Common myeloid progenitor, CD34-positive (primary cell): Measurements from ENCODE around the gene DAPK2.
A peak's percentile ranks its signal among the peaks of the same experiment; 100 is the strongest.

Experiments used
- CTCF ChIA-PET: fragments of 350-600 bp; sonication (Branson Sonifier 250); formaldehyde crosslinking; loops from one replicate; lab custom pipeline; 2021; ENCODE audit warnings: antibody characterized with exemption; lab: Charles Lee
- POLR2A ChIA-PET: fragments of 350-600 bp; sonication (Branson Sonifier 250); formaldehyde crosslinking; loops from one replicate; lab custom pipeline; 2021; ENCODE audit warnings: antibody characterized with exemption; lab: Charles Lee
- DNase-seq, 3 donors: peaks; one replicate each; pipeline versions ENCODE4 v3.0.0 to v3.0.0-alpha.2; 2013
- H3K27ac ChIP-seq, 2 experiments: 1 replicate in 1 of 2; 2 replicates in 1 of 2; pipeline ENCODE4 v1.7.0; 2013; ENCODE audit warnings: inconsistent platforms in 2 of 2, low read length in 2 of 2, mild to moderate bottlenecking in 2 of 2, low read depth in 1 of 2, moderate library complexity in 1 of 2; ENCODE audit not compliant: severe bottlenecking in 2 of 2, insufficient read depth in 1 of 2, poor library complexity in 1 of 2
- H3K27me3 ChIP-seq, 5 experiments: replicated peaks in 2 of 5; 1 replicate in 3 of 5; 2 replicates in 2 of 5; pipeline versions ENCODE4 v1.6.1 to v1.7.0; 2013; ENCODE audit warnings: low read length in 4 of 5, mild to moderate bottlenecking in 2 of 5, moderate library complexity in 2 of 5, inconsistent platforms in 1 of 5; ENCODE audit not compliant: insufficient read depth in 5 of 5, control insufficient read depth in 4 of 5
- H3K36me3 ChIP-seq, 4 experiments: 1 replicate in 2 of 4; 2 replicates in 2 of 4; pipeline versions ENCODE4 v1.6.1 to v1.7.0; 2013; ENCODE audit warnings: low read length in 3 of 4, control low read depth in 1 of 4, mild to moderate bottlenecking in 1 of 4; ENCODE audit not compliant: control insufficient read depth in 4 of 4, insufficient read depth in 4 of 4
- H3K4me1 ChIP-seq, 4 experiments: 1 replicate in 3 of 4; 2 replicates in 1 of 4; pipeline versions ENCODE4 v1.6.1 to v1.7.1; 2013; ENCODE audit warnings: low read length in 3 of 4, mild to moderate bottlenecking in 3 of 4, control low read depth in 1 of 4, inconsistent platforms in 1 of 4, moderate library complexity in 1 of 4; ENCODE audit not compliant: control insufficient read depth in 4 of 4, insufficient read depth in 4 of 4; ENCODE audit errors: control extremely low read depth in 1 of 4
- H3K4me3 ChIP-seq, 7 experiments: 1 replicate in 4 of 7; 2 replicates in 3 of 7; pipeline versions ENCODE4 v1.5.1 to v1.7.0; 2013; ENCODE audit warnings: mild to moderate bottlenecking in 7 of 7, low read length in 6 of 7, moderate library complexity in 6 of 7, inconsistent platforms in 2 of 7, low read depth in 2 of 7, control low read depth in 1 of 7; ENCODE audit not compliant: insufficient read depth in 4 of 7, control insufficient read depth in 1 of 7; ENCODE audit errors: extremely low read depth in 1 of 7
- H3K9me3 ChIP-seq, 5 experiments: 1 replicate in 4 of 5; 2 replicates in 1 of 5; pipeline versions ENCODE4 v1.6.1 to v1.7.1; 2013; ENCODE audit warnings: low read length in 4 of 5, mild to moderate bottlenecking in 2 of 5, inconsistent platforms in 1 of 5, low read depth in 1 of 5, moderate library complexity in 1 of 5; ENCODE audit not compliant: control insufficient read depth in 4 of 5, insufficient read depth in 2 of 5; ENCODE audit errors: control extremely low read depth in 1 of 5
- WGBS: methylation state at CpG from one replicate; pipeline ENCODE4 v1.1.5; 2013; ENCODE audit not compliant: insufficient coverage; 5-methylcytosine and 5-hydroxymethylcytosine counted together

DAPK2 gene

DNA sequence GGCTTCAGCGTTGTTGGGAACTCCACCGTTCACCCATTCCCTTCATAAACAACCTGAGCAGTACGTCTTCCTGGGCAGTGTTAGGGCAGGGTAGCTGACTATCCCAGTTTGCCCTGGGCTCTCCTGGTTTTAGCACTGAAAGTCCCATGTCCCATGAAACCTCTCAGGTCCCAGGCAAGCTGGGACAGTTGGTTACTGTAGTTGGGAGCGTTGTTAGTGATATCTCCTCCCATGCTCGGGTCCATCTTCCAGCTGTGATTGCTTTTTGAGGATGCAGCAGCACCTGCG lies 151.7 kb downstream of the DAPK2 start:
- 90% methylated on average over 1 of the region's 6 CpGs for WGBS
- Histone ChIP-seq H3K27ac (peak overlapping the region in 1 of 2 experiments; percentile 40), H3K36me3 (no peaks in the 10 kb centered on the region), H3K9me3 (no peaks in the 10 kb centered on the region), H3K4me1 (peaks cover 28 to 77% (median 73%) of the 10 kb centered on the region in 4 experiments), H3K4me3 (no peak overlapping the region), H3K27me3 (no peaks in the 10 kb centered on the region)
- ChIA-PET CTCF (interaction anchor here (0.8 to 2.9 kb wide), 12 partner anchors 10 to 175 kb away, joined by 3 to 15 read pairs (median 5); no protein-coding TSS in a partner anchor), POLR2A (interaction anchor here (0.5 kb wide), 1 partner anchor 61 kb away, joined by 3 read pairs; the partner anchor contains the start of gene HERC1)
- DNase-seq = no peak

- Histone ChIP-seq H3K4me1 (peaks cover 28 to 72% (median 69%) of the 10 kb centered on the region in 4 experiments), H3K36me3 (no peaks in the 10 kb centered on the region), H3K9me3 (no peaks in the 10 kb centered on the region), H3K27me3 (no peaks in the 10 kb centered on the region), H3K27ac (peak overlapping the region in 1 of 2 experiments; percentile 40), H3K4me3 (no peak overlapping the region)
- DNase-seq = no peak
- POLR2A ChIA-PET = no interaction called here
- CTCF ChIA-PET = interaction anchor here (0.8 to 2.9 kb wide), 9 partner anchors 10 to 142 kb away, joined by 3 to 15 read pairs (median 5); no protein-coding TSS in a partner anchor
- 98% methylated on average over 10 of the region's 12 CpGs for WGBS
Measured at GRCh38 chr15:63893866-63894661, 152.2 kb downstream of the DAPK2 start.

DNA sequence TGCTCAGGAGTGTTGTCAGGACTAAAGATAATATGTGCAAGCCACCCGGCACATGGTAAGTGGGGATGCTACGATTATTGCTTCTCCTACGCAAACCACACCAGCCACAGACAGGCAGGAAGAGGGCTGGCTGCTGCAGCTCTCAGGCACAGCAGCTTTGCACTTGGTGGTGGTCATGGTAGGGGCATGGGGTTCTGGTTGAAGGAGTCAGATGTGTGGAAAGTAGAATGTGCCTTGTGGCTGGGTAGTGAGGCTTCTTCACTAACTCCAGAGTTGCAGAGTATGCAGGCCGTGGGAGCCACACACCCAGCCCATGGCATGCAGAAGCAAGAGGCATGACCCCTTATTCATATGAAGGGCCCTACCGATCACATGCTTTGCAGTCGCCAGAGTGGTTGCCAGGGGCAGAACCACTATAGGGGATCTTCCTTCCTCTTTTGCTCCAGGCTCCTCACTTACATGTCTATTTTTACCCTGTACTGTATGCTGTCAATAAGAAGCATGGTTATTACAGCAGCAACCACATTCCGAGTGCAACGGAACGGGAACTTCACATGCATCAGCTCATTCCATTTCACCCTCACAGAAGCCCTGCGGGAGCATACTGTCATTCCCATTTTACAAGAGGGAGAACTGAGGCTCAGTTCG lies 153.4 kb downstream of the DAPK2 start:
- H3K4me3 ChIP-seq = peak overlapping the region in 2 of 7 experiments; percentile 8 to 42
- H3K27me3 ChIP-seq = no peaks in the 10 kb centered on the region
- no peaks in the 10 kb centered on the region for H3K9me3 ChIP-seq
- H3K36me3 ChIP-seq = no peaks in the 10 kb centered on the region
- H3K4me1 ChIP-seq = peaks cover 28 to 74% (median 69%) of the 10 kb centered on the region in 4 experiments
- 25% methylated on average over 10 of the region's 11 CpGs for WGBS
- ChIA-PET POLR2A (interaction anchor here (0.6 kb wide), 2 partner anchors 60 to 94 kb away, joined by 3 to 4 read pairs; no protein-coding TSS in a partner anchor), CTCF (interaction anchor here (0.6 to 5.4 kb wide), 14 partner anchors 11 to 171 kb away, joined by 3 to 24 read pairs (median 4); no protein-coding TSS in a partner anchor)
- peak; percentile 61 to 93 (median 93) for DNase-seq
- H3K27ac ChIP-seq = no peak overlapping the region

DNA sequence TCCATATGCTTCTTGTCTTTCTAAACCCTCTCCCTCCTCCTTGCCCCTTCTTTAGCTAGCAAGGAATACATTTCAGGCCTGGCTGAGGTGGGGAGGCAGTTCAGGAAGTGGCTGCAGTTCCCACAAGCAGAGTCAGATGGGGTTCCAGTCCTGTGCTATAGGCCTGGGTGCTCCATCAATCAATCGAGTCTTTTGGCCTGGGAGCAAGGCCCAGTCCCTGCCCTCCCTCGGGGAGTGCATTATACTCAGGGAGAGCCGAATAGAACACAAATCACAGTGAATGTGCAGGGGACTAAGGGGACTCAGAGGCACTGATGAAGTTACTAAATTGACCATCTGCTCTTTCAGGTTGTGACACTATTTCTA lies 154.5 kb downstream of the DAPK2 start:
- 38% methylated on average over 3 of the region's 3 CpGs for WGBS
- no peak overlapping the region for H3K27ac ChIP-seq
- no peak for DNase-seq
- peak overlapping the region in 1 of 7 experiments; percentile 19 for H3K4me3 ChIP-seq
- H3K9me3 ChIP-seq = no peaks in the 10 kb centered on the region
- peaks cover 30 to 70% (median 66%) of the 10 kb centered on the region in 4 experiments for H3K4me1 ChIP-seq
- H3K27me3 ChIP-seq = no peaks in the 10 kb centered on the region
- no peaks in the 10 kb centered on the region for H3K36me3 ChIP-seq
- CTCF ChIA-PET = interaction anchor here (0.6 to 5.4 kb wide), 18 partner anchors 8 to 428 kb away, joined by 3 to 24 read pairs (median 3); no protein-coding TSS in a partner anchor
- POLR2A ChIA-PET = no interaction called here

DNA sequence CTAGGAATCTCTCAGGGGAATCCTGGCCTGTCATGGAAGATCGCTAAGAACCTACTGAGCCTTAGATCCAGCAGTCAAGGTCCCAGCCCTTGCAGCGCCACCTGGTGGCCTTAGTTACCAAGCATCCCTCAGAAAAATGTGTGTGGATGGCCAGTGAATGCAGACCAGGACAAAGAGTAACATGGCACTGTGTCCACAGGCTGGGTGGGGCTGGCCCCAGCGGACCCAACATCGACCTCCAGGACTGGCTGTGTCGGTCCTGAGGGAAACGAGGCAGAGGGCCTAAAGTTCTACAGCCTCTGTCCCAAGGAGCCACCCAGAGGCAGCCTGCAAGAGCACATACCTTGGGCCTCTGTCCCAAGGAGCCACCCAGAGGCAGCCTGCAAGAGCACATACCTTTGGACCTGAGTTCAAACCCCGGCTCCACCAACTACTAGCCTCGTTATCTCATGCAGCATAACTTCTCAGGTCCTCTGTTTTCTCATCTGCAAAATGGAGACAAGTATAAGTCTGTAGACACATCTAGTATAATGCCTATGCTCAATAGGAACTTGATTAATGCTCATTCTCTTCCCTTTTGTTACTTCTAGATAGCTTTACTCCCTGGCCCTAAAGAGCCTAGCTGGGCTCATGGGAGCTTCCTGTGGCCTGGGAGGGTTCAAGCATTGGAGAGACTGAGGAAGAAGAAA lies 155.1 kb downstream of the DAPK2 start:
- H3K4me1 ChIP-seq = peaks cover 26 to 65% (median 61%) of the 10 kb centered on the region in 4 experiments
- no peaks in the 10 kb centered on the region for H3K9me3 ChIP-seq
- CTCF ChIA-PET = interaction anchor here (0.6 to 5.4 kb wide), 20 partner anchors 9 to 429 kb away, joined by 3 to 24 read pairs (median 4); no protein-coding TSS in a partner anchor
- POLR2A ChIA-PET = no interaction called here
- no peak overlapping the region for H3K27ac ChIP-seq
- WGBS = 44% methylated on average over 8 of the region's 8 CpGs
- peak; percentile 70 to 79 (median 74) for DNase-seq
- peak overlapping the region in 1 of 7 experiments; percentile 19 for H3K4me3 ChIP-seq
- H3K27me3 ChIP-seq = no peaks in the 10 kb centered on the region
- H3K36me3 ChIP-seq = no peaks in the 10 kb centered on the region

DNA sequence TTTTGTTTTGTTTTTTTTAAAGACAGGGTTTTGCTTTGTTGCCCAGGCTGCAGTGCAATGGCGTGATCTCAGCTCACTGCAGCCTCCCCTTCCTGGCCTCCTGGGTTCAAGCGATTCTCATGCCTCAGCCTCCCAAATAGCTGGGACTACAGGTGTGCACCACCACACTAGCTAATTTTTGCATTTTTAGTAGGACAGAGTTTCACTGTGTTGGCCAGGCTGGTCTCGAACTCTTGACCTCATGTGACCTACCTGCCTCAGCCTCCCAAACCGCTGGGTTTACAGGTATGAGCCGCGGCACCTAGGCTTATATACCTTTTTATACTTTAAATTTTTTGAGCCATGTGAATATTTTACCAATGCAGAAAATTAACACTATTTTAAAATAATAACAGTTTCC lies 155.7 kb downstream of the DAPK2 start:
- no peak overlapping the region for H3K27ac ChIP-seq
- H3K27me3 ChIP-seq = no peaks in the 10 kb centered on the region
- 100% methylated on average over 3 of the region's 6 CpGs for WGBS
- peaks cover 24 to 59% (median 55%) of the 10 kb centered on the region in 4 experiments for H3K4me1 ChIP-seq
- H3K36me3 ChIP-seq = no peaks in the 10 kb centered on the region
- no peak overlapping the region for H3K4me3 ChIP-seq
- H3K9me3 ChIP-seq = no peaks in the 10 kb centered on the region
- DNase-seq = no peak
- CTCF ChIA-PET = interaction anchor here (0.7 to 5.4 kb wide), 15 partner anchors 9 to 175 kb away, joined by 3 to 24 read pairs (median 5); no protein-coding TSS in a partner anchor
- POLR2A ChIA-PET = no interaction called here
